Natural killer cell (primary cell): ENCODE data around the gene FMO3. TPM values are rescaled to one million over a fixed set of nuclear protein-coding genes. Genes with fewer than 3 reads are reported as not detected.

Experiments
- ATAC-seq, 3 donors: fragments of 150-1000 bp in 2 of 3; fragments of 200-7000 bp in 1 of 3; cut with Tn5 transposase; 1 replicate in 1 of 3; 2 replicates in 2 of 3; pipeline ENCODE4 v1.10.0; 2021; ENCODE audit warnings: mild to moderate bottlenecking in 2 of 3, moderate library complexity in 2 of 3
- DNase-seq, 2 donors: peaks; one replicate each; pipeline versions ENCODE4 v3.0.0 to v3.0.0-alpha.2; 2013 to 2021; ENCODE audit warnings: mixed read lengths in 1 of 2
- H3K27ac ChIP-seq: one replicate; pipeline ENCODE4 v1.5.1; 2013; ENCODE audit warnings: mild to moderate bottlenecking, low read length
- H3K27me3 ChIP-seq: one replicate; pipeline ENCODE4 v1.6.1; 2013; ENCODE audit warnings: low read length; ENCODE audit not compliant: control insufficient read depth, insufficient read depth
- H3K36me3 ChIP-seq: one replicate; pipeline ENCODE4 v1.6.1; 2013; ENCODE audit warnings: low read length; ENCODE audit not compliant: control insufficient read depth, insufficient read depth
- H3K4me1 ChIP-seq: one replicate; pipeline ENCODE4 v1.6.1; 2013; ENCODE audit warnings: low read length; ENCODE audit not compliant: control insufficient read depth, insufficient read depth
- H3K4me3 ChIP-seq: one replicate; pipeline ENCODE4 v1.5.1; 2013; ENCODE audit warnings: low read length
- H3K9me3 ChIP-seq: one replicate; pipeline ENCODE4 v1.6.1; 2013; ENCODE audit warnings: low read length; ENCODE audit not compliant: control insufficient read depth, insufficient read depth
- H3K27ac Mint-ChIP-seq, 2 donors: one replicate each; pipeline ENCODE4 v1.8.0; 2022; ENCODE audit warnings: mild to moderate bottlenecking in 2 of 2, mixed read lengths in 2 of 2, moderate library complexity in 1 of 2
- H3K27me3 Mint-ChIP-seq, 2 donors: one replicate each; pipeline ENCODE4 v1.8.0; 2022; ENCODE audit warnings: low read depth in 2 of 2, mixed read lengths in 2 of 2
- H3K36me3 Mint-ChIP-seq: one replicate; pipeline ENCODE4 v1.8.0; 2022; ENCODE audit warnings: mixed read lengths
- H3K4me1 Mint-ChIP-seq, 2 donors: one replicate each; pipeline ENCODE4 v1.8.0; 2022; ENCODE audit warnings: mixed read lengths in 2 of 2
- H3K4me3 Mint-ChIP-seq: one replicate; pipeline ENCODE4 v1.8.0; 2022; ENCODE audit warnings: mild to moderate bottlenecking, moderate library complexity, mixed read lengths
- H3K9me3 Mint-ChIP-seq, 2 donors: one replicate each; pipeline ENCODE4 v1.8.0; 2022; ENCODE audit warnings: mixed read lengths in 2 of 2
- WGBS: methylation state at CpG from one replicate; pipeline ENCODE4 v1.1.7; 2013; ENCODE audit warnings: missing lambda C conversion rate; ENCODE audit not compliant: insufficient coverage; 5-methylcytosine and 5-hydroxymethylcytosine counted together
- intact Hi-C: fragments of 100-400 bp; cut with micrococcal nuclease; formaldehyde crosslinking; loops from one replicate; pipeline ENCODE4 v1.14.2; 2022
- total RNA-seq, 4 donors: library from RNA; stranded (reverse); fragments of 120-200 nt in 1 of 4; gene quantifications; one replicate each; pipeline versions ENCODE4 v1.2.3 to v1.2.4, GENCODE V29; 2013 to 2022
- TF ChIP-seq, protein P1 (sequence below): fragments of 200-600 bp; IDR thresholded peaks from one replicate; pipeline ENCODE4 v1.8.0; 2022; ENCODE audit warnings: antibody characterized with exemption

The FMO3 gene
- total RNA-seq, 3 donors from 2014 or later (not counting 1 experiment from before 2014, with no cell fraction given) = not detected

DNA sequence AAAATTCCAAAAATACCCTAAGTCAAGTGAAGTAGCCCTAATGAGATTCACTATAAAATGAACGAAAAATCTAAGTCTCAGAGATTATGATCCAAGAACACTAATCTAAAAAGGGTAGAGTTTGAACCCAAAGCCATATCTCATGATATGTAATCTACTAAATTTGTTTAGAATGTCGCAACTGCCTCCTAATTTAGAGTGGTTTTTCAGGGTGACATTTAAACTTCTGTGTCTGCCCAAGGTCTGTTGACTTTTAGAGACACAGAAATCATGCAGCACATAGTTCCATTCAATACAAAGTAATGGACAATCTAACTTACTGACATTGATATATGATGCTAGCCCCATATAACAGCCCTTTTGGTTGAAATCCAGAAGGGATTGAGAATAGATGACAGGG, 28.9 kb downstream of the FMO3 start:
- Mint-ChIP-seq H3K27ac (no peak overlapping the region), H3K36me3 (no peaks in the 10 kb centered on the region), H3K27me3 (peaks cover 0 to 3% of the 10 kb centered on the region in 2 donors), H3K9me3 (peaks cover 0 to 7% of the 10 kb centered on the region in 2 donors), H3K4me1 (no peaks in the 10 kb centered on the region), H3K4me3 (no peak overlapping the region)
- DNase-seq (no peak), ATAC-seq (no peak)
- no peaks in the 10 kb centered on the region for H3K36me3 ChIP-seq
- WGBS = 90% methylated on average over 2 of the region's 2 CpGs
- no peak overlapping the region for H3K27ac ChIP-seq
- no peaks in the 10 kb centered on the region for H3K4me1 ChIP-seq
- H3K27me3 ChIP-seq = no peaks in the 10 kb centered on the region
- intact Hi-C loops = no loop called here
- no peaks in the 10 kb centered on the region for H3K9me3 ChIP-seq
- TF ChIP-seq, protein P1, sequence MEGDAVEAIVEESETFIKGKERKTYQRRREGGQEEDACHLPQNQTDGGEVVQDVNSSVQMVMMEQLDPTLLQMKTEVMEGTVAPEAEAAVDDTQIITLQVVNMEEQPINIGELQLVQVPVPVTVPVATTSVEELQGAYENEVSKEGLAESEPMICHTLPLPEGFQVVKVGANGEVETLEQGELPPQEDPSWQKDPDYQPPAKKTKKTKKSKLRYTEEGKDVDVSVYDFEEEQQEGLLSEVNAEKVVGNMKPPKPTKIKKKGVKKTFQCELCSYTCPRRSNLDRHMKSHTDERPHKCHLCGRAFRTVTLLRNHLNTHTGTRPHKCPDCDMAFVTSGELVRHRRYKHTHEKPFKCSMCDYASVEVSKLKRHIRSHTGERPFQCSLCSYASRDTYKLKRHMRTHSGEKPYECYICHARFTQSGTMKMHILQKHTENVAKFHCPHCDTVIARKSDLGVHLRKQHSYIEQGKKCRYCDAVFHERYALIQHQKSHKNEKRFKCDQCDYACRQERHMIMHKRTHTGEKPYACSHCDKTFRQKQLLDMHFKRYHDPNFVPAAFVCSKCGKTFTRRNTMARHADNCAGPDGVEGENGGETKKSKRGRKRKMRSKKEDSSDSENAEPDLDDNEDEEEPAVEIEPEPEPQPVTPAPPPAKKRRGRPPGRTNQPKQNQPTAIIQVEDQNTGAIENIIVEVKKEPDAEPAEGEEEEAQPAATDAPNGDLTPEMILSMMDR = no peak
- no peak overlapping the region for H3K4me3 ChIP-seq

DNA sequence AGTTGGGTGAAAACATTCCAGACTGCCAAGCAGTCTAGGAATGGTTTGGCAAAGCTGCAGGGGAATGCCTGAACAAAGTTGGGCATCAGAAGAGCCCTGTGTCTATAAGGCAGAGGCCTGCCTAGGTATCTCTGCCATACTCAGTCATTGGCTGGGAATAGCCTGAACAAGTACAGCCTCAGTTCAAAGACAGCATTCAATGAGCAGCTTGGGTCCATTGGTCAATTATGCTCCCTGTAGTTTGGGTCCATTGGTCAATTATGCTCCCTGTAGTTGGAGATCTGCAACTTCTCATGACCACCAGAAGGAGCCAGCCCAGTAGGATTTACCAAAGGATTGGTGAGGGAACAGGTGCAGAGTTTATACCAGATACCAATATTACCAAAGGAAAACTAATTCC, 31.6 kb downstream of the FMO3 start:
- intact Hi-C loops = no loop called here
- no peaks in the 10 kb centered on the region for H3K4me1 ChIP-seq
- H3K36me3 ChIP-seq = no peaks in the 10 kb centered on the region
- DNase-seq (no peak), ATAC-seq (no peak)
- peaks cover 0 to 7% of the 10 kb centered on the region in 2 donors for H3K9me3 Mint-ChIP-seq
- H3K27me3 Mint-ChIP-seq = peaks cover 0 to 3% of the 10 kb centered on the region in 2 donors
- no peak overlapping the region for H3K4me3 ChIP-seq
- H3K4me3 Mint-ChIP-seq = no peak overlapping the region
- TF ChIP-seq, protein P1 = no peak
- no peak overlapping the region for H3K27ac ChIP-seq
- no peak overlapping the region for H3K27ac Mint-ChIP-seq
- H3K9me3 ChIP-seq = no peaks in the 10 kb centered on the region
- no peaks in the 10 kb centered on the region for H3K36me3 Mint-ChIP-seq
- H3K27me3 ChIP-seq = no peaks in the 10 kb centered on the region
- H3K4me1 Mint-ChIP-seq = no peaks in the 10 kb centered on the region

DNA sequence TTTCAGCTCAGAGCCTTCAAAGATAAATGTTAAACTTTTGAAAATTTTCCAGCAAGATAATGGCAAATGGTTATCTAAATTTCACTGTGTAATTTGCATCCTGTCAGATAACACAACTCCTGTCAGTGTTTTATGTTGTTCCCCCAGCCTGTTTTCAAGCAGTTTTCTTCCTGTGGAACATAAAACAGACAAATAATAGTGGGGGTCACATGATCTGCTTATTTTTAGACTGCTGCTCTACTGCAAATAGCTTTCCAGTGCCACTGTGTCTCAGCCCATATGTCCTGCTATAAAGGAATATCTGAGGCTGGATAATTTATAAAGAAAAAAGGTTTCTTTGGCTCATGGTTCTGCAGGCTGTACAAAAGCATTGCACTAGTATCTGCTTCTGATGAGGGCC, 32.2 kb downstream of the FMO3 start:
- H3K4me3 Mint-ChIP-seq = no peak overlapping the region
- TF ChIP-seq, protein P1 = no peak
- peaks cover 0 to 7% of the 10 kb centered on the region in 2 donors for H3K9me3 Mint-ChIP-seq
- Histone ChIP-seq H3K9me3 (no peaks in the 10 kb centered on the region), H3K27me3 (no peaks in the 10 kb centered on the region), H3K27ac (no peak overlapping the region), H3K4me3 (no peak overlapping the region), H3K4me1 (no peaks in the 10 kb centered on the region), H3K36me3 (no peaks in the 10 kb centered on the region)
- H3K27me3 Mint-ChIP-seq = peaks cover 0 to 3% of the 10 kb centered on the region in 2 donors
- H3K27ac Mint-ChIP-seq = no peak overlapping the region
- H3K36me3 Mint-ChIP-seq = no peaks in the 10 kb centered on the region
- no peaks in the 10 kb centered on the region for H3K4me1 Mint-ChIP-seq
- DNase-seq (no peak), ATAC-seq (no peak)
- intact Hi-C loops = no loop called here

DNA sequence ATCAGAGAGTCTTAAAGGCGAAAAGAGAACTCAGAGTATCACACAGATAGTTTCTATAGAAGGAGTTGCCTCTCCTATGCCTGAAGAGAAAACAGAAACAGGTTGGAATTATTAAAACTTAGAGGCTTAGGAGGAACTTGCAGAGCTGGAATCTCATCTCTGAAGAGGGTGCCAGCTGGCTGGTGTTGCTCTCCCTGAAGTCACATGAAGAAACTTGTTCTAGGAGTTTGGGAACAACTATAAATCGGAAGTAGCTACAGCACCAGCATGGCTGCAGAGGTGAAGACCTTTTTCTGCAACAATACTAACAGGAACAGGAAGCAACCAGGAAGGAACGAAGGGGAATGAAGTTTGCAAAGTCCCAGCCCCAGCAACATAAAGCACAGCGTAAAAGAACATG, 35.8 kb downstream of the FMO3 start:
- peaks cover 5 to 6% of the 10 kb centered on the region in 2 donors for H3K9me3 Mint-ChIP-seq
- H3K27ac Mint-ChIP-seq = no peak overlapping the region
- Histone ChIP-seq H3K27ac (no peak overlapping the region), H3K27me3 (no peaks in the 10 kb centered on the region), H3K9me3 (peaks cover 2% of the 10 kb centered on the region), H3K4me1 (no peaks in the 10 kb centered on the region), H3K4me3 (no peak overlapping the region), H3K36me3 (no peaks in the 10 kb centered on the region)
- intact Hi-C loops = no loop called here
- ATAC-seq (no peak), DNase-seq (no peak)
- no peaks in the 10 kb centered on the region for H3K27me3 Mint-ChIP-seq
- no peaks in the 10 kb centered on the region for H3K36me3 Mint-ChIP-seq
- H3K4me1 Mint-ChIP-seq = no peaks in the 10 kb centered on the region
- TF ChIP-seq, protein P1 = no peak
- 81% methylated on average over 3 of the region's 4 CpGs for WGBS
- no peak overlapping the region for H3K4me3 Mint-ChIP-seq
